Activated naive CD8-positive, alpha-beta T cell treated with anti-CD3 and anti-CD28 coated beads, Interleukin-2, amount 50 U/mL, for 16 hours (primary cell): ENCODE results near the gene NOTO.

ENCODE experiments used
- DNase-seq: peaks from one replicate; pipeline ENCODE4 v3.0.0-alpha.2; 2020; ENCODE audit warnings: low read depth, low spot score

The NOTO gene

GRCh38 chr2:73233932-73234832 is 31.8 kb downstream of the NOTO start, which contains the start of gene CCT7:
TSS of gene CCT7 (plus strand) at chr2:73234308. CDS start at chr2:73234379, 71 bp downstream.
- peak; percentile 69 for DNase-seq

- DNase-seq, result no peak
Measured at GRCh38 chr2:73235315-73236028, 33.1 kb downstream of the NOTO start.

GRCh38 chr2:73237168-73237567 is 34.8 kb downstream of the NOTO start:
- DNase-seq, result no peak

GRCh38 chr2:73238149-73238548 is 35.8 kb downstream of the NOTO start:
- no peak for DNase-seq

DNA sequence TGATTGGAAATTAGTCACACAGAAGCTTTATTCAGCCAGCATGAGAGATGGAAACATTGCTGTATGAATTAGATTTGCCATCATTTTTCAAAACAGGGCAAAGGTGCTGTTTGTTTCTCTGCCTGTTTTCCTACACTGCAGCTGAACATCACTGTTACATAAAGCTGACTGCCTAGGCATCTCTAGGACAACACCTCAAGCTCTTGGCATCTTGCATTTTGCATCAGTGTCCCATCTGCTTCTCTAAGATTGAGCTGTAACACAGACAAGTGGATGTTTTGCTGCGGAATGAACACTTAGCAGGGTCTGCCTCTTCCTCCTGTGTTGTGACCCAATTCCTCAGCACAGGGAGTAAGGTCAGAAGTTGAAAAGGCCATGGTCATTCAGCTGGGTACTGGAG is 36.6 kb downstream of the NOTO start:
- no peak for DNase-seq

GRCh38 chr2:73239776-73240175 is 37.4 kb downstream of the NOTO start:
- DNase-seq, result no peak

DNA sequence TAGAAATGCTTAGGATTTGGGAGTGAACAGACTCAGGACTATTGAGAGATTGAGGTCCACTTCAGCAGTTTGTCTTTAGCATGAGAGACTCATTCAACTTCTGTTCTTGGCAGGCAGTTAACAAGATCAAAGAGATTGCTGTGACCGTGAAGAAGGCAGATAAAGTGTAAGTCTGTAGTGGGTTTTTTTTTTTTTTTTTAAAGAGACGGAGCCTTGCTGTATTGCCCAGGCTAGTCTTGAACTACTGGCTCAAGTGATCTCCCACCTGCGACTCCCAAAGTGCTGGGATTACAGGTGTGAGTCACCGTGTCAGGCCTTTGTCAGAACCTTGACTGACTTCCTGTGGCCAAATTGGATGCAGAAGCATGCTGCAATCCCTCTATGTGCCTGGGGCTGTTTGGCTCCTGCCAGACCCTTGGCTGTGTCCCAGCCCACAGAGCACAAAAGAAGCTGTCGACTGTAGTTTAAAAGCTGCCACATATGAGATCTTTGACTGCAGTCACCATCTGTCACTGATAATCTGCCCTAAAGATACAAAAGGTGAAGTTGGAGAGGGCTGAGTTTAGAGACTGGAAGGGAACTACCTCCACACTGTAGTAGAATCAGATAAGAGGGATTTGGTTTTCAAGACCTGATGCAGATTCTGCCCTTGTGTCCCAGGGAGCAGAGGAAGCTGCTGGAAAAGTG is 41.7 kb downstream of the NOTO start:
- DNase-seq, result no peak

- no peak for DNase-seq
Measured at GRCh38 chr2:73244580-73244979, 42.2 kb downstream of the NOTO start.

- DNase-seq, result no peak
Measured at GRCh38 chr2:73246850-73247249, 44.5 kb downstream of the NOTO start.

DNA sequence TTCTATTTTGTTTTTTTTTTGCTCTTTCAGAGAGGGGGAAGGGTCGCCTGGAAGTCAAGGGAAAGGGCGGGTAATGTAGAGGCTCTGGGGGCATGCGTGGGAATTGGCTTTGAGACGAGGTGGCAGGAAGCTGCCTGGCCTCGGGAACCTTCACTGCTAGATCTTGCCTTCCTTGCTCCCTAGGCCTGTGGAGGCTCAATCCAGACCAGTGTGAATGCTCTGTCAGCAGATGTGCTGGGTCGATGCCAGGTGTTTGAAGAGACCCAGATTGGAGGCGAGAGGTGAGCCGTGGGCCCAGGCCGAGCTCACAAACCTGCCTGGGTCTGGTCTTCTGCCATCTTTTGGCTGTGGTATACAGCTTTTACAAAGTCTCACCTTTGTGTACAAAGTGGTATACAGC is 47.3 kb downstream of the NOTO start:
- DNase-seq, result no peak

- no peak for DNase-seq
Measured at GRCh38 chr2:73250872-73251846, 48.8 kb downstream of the NOTO start.

DNA sequence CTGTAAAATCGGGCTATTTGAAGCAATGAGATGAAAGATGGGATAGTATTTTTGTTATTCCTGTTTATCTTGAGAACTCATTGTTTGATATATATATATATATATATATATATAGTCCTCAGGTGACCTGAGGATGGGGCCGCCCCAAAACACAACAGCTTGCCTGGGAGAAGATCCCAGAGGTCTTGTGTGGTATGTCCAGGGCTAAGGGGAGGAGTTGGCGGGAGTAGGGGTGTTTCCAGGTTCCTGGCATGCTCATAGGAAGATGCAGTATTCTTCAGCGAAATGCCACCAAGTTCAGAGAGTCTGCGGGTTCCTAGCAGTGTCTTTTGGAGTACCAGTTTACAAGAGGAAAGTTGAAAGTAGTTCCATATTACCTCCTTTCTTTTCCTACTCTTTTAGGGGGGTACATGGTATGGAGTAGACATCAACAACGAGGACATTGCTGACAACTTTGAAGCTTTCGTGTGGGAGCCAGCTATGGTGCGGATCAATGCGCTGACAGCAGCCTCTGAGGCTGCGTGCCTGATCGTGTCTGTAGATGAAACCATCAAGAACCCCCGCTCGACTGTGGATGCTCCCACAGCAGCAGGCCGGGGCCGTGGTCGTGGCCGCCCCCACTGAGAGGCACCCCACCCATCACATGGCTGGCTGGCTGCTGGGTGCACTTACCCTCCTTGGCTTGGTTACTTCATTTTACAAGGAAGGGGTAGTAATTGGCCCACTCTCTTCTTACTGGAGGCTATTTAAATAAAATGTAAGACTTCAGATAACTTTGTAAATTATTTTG is 50.1 kb downstream of the NOTO start:
- DNase-seq, result no peak

DNA sequence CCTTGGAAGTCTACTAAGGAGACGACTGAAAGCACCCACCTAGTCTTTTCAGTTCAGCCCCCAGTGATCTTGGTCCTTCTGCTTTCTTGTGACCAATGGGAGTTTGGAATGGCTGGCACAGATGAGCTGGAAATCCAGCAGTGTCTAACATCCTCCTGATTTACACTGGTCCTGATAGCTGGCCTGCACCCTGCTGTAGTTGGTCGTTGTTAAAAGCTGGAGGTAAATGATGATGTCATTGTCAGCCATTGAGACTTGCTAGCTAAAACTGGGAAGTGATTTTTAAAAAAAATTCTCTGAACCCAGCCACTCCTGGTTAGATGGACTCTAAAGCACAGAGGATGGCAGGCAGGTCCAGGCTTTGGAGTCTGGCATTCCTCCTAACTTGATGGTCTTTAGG is 51.0 kb downstream of the NOTO start:
- DNase-seq, result no peak

GRCh38 chr2:73253901-73254300 is 51.5 kb downstream of the NOTO start:
- no peak for DNase-seq

DNA sequence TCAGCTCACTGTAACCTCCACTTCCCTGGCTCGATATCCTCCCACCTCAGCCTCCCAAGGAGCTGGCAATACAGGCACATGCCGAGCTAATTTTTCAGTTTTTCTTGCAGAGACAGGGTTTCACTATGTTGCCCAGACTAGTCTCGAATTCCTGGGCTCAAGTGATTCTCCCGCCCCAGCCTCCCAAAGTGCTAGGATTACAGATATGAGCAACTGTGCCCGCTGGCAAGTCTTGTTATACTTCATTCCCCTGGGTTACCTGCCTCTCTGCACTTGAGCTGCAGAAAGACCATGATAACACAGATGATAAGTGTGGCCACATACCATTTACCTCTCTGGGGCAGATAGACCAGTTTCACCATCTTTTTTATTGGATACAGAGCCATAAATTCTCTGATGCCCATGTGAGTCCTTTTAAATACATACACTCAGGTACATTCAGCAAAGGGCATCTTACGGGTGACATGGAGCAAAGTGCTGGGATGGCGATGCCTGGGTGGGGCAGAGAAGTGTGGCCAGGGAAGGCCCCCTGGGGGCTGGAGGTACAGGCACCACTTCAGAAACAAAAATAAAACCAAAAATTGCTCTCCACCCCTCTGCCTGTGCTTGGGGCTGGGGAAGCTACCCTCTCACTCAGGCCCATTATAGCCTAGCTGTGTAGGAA is 52.1 kb downstream of the NOTO start:
- DNase-seq, result no peak

GRCh38 chr2:73255007-73255644 is 52.8 kb downstream of the NOTO start:
- no peak for DNase-seq

- no peak for DNase-seq
Measured at GRCh38 chr2:73255907-73256617, 53.7 kb downstream of the NOTO start.

DNA sequence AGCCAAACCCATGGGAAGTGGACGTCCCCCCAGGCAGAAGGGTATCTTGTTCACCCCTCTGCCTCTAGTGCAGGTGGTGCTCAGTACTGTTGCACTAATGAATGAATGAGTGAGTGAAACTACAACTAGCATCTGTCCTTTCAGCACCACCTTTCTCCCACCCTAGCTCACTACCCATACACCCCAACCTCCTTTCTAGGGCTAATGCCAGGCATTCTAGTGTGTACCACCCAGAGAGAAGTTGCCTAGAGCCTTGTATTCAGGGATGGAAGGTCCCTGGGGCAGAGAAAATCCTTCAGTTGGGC is 54.2 kb downstream of the NOTO start:
- no peak for DNase-seq

DNA sequence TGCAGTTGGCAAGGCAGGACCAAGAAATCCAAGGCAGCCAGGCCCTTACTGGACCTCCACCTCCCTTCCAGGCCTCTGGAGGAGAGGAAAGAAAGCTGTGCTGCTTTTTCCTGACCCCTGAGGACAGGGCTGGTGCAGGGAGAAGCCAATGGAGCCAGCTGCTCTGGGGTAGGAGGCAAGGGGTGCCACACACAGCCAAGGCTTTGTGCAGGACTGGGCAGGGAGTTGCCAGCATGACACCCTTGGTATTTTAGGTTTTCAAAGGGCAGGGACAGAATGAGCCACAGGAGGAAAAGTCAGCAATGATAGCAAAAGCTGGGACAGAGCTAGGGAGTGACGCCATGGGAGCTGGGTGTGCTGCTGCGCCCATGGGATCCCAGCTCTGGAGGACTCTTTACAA is 54.6 kb downstream of the NOTO start:
- no peak for DNase-seq
